Ovary (tissue), 9 donors: Measurements from ENCODE around the gene MCM3AP. TPM values are rescaled to one million over a fixed set of nuclear protein-coding genes. Genes with fewer than 3 reads are reported as not detected.
A peak's percentile ranks its signal among the peaks of the same experiment; 100 is the strongest.

ENCODE experiments used
- DNase-seq, 5 donors: peaks; one replicate each; pipeline ENCODE4 v3.0.0-alpha.2; 2019 to 2020
- H3K27ac ChIP-seq, 2 donors: fragments of 200-600 bp; one replicate each; pipeline versions ENCODE4 v1.5.1 to v1.8.0; 2019 to 2022
- H3K27me3 ChIP-seq: fragments of 200-600 bp; one replicate; pipeline ENCODE4 v1.8.0; 2022
- H3K36me3 ChIP-seq: fragments of 200-600 bp; sonication (generic); one replicate; pipeline ENCODE4 v1.5.1; 2019
- H3K4me1 ChIP-seq: one replicate; pipeline ENCODE4 v1.8.1; 2013; ENCODE audit warnings: mild to moderate bottlenecking, moderate library complexity; ENCODE audit not compliant: insufficient read depth
- H3K4me3 ChIP-seq: fragments of 200-600 bp; sonication (generic); one replicate; pipeline ENCODE4 v1.5.1; 2017
- H3K9me3 ChIP-seq, 2 donors: fragments of 200-600 bp in 1 of 2; sonication (generic) in 1 of 2; one replicate each; pipeline versions ENCODE4 v1.5.1 to v1.8.1; 2013 to 2019; ENCODE audit warnings: mild to moderate bottlenecking in 1 of 2, moderate library complexity in 1 of 2
- EP300 ChIP-seq: sonication (generic); formaldehyde crosslinking; IDR thresholded peaks from one replicate; pipeline ENCODE4 v1.6.1; 2017; ENCODE audit warnings: antibody characterized with exemption
- POLR2A ChIP-seq: fragments of 450-650 bp; IDR thresholded peaks from one replicate; pipeline ENCODE4 v1.6.1; 2017; ENCODE audit warnings: antibody characterized with exemption, mild to moderate bottlenecking, moderate library complexity
- WGBS, 3 donors: extraction: QIAGEN DNeasy Blood & Tissue Kit in 1 of 3; methylation state at CpG; one replicate each; pipeline versions ENCODE4 v1.1.5 to v1.1.7; 2013 to 2017; 5-methylcytosine and 5-hydroxymethylcytosine counted together
- intact Hi-C, 4 donors: fragments of 100-400 bp; cut with DNase I; formaldehyde crosslinking; loops; one replicate each; pipeline versions ENCODE4 v1.11.0 to v1.15.1; 2022 to 2023
- polyA plus RNA-seq, 2 donors: library from polyadenylated mRNA; stranded (reverse); fragments of 200-250 nt in 1 of 2; fragments of 350-450 nt in 1 of 2; fragmentation: Illumina TruSeq in 1 of 2; extraction: RNeasy Lipid Tissue Mini Kit (QIAGEN cat#74804) in 1 of 2; gene quantifications; one replicate each; pipeline ENCODE4 v1.2.3, GENCODE V29; 2013 to 2014
- total RNA-seq, 7 donors: library from RNA; depleted of rRNA in 2 of 7; stranded (reverse); fragments of >200 nt in 2 of 7; fragmentation: NEBNext Ultra II Directional in 3 of 7; extraction: Animal tissue kit (Norgen Biotek cat#: 25700) in 3 of 7; gene quantifications; one replicate each; pipeline versions ENCODE4 v1.1.0 to v1.2.4, GENCODE V29; 2016 to 2023
- TF ChIP-seq, protein P1 (sequence below), 3 donors: fragments of 450-650 bp in 2 of 3; fragments of 200-600 bp in 1 of 3; IDR thresholded peaks; one replicate each; pipeline versions ENCODE4 v1.5.1 to v1.8.0; 2016 to 2022; ENCODE audit warnings: antibody characterized with exemption in 3 of 3, mild to moderate bottlenecking in 1 of 3
- donor health status: DM: no; HTN: no; CAD: no; lungs with moderate emphysema.
- donor health status: DM: no; HTN: no; CAD: no.
- donor health status: Bipolar disorder and iron deficiency.
- donor health status: DM: yes; HTN: yes; CAD: no.
- donor health status: DM: no; HTN: no; CAD: no.
- donor health status: DM: yes; HTN: yes; CAD: no.

Gene MCM3AP
- total and polyA plus RNA-seq, 9 donors, result 35.9 to 89.3 (median 70.3) TPM

DNA sequence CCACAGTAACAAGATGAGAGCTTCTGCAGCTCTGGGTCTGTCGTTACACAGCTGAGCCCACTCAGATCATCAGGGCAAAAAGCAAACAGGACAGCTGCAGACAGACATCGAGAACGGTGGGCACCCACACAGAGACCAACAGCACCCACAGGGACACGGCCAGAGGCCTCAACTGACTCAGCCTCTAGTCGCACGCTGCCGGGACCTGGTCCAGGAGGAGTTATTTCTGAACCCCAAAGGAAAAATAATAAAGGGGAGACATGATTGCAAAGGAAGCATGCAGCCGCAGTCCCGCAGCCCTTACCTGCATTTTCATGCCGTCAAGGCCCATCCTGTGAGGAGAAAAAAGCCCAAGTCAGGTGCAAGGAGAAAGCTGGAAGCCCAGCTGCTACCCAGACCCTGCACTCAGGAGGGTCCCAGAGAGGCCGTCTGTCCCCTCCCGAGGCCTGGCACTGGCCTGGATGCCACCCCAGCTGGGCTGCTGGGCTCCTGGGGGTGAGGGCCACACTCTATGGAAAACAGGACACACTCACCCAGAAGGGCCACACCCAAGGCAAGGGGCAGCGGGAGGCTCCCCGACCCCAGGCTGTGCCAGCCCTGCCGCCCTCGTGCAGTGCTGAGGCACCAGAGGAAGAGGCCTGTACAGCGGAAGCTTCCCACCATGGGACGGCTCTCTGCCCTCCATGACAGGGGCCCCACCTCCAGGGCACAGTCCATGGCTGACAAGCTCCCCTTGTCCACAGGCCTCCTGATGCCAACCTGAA, 72.5 kb downstream of the MCM3AP start:
- no peaks in the 10 kb centered on the region for H3K36me3 ChIP-seq
- no peaks in the 10 kb centered on the region for H3K27me3 ChIP-seq
- TF ChIP-seq EP300, result no peak
- no peaks in the 10 kb centered on the region for H3K4me1 ChIP-seq
- intact Hi-C loops, result no loop called here
- H3K4me3 ChIP-seq, result no peak overlapping the region
- H3K27ac ChIP-seq, result no peak overlapping the region
- H3K9me3 ChIP-seq, result no peaks in the 10 kb centered on the region
- 88 to 93% (median 91%) methylated on average over 16 to 18 of the region's 18 CpGs for WGBS, 3 donors
- DNase-seq, result peak in 3 of 5 donors; percentile 7 to 19 (median 14)

DNA sequence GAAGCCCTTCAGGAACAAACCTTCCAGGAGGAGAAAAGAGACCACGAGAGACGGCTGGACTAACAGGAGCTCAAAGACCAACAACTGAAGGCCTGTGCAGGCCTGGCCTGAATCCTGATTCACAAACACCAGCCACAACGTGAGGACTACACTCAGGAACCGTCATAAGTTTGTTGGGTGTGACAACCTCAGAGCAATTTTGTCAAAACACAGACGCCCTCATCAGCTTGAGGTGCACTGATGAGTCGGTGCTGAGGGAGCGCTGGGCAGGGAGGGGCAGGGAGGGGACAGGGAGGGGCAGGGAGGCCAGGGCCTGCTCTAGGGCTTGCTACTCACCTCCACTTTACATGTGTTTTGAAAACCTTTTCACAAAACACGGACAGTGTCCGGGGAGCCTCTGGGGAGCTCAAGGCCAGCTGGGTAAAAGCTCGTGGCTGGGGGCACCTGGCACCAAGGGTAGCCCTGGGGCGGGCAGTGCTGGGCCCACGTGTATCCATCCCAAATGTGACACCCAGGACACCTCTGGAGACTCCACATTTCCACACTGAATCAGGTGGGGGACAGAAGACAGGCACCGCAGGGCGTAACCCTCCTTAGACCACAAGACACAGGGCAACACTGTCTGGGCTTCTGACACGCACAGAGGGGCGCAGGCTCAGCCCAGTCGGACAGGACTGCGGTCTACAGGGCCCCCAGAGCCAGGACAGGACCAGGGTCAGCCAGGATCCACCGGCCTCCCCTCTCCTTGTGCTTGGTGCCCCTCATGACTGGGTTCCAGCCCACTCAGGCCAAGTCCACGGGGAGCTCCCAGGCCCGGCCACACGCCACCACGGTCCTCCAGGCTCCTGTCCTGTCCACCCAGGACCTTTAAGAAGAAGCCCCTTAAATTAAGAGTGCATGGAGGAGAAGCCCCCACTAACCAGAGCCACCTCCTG, 73.4 kb downstream of the MCM3AP start:
- Histone ChIP-seq H3K36me3 (no peaks in the 10 kb centered on the region), H3K4me1 (no peaks in the 10 kb centered on the region), H3K4me3 (no peak overlapping the region), H3K27ac (no peak overlapping the region), H3K9me3 (no peaks in the 10 kb centered on the region), H3K27me3 (no peaks in the 10 kb centered on the region)
- DNase-seq, result peak in 1 of 5 donors; percentile 28
- no peak for TF ChIP-seq POLR2A
- 83 to 86% (median 85%) methylated on average over 23 of the region's 23 CpGs for WGBS, 3 donors
- intact Hi-C loops, result no loop called here

DNA sequence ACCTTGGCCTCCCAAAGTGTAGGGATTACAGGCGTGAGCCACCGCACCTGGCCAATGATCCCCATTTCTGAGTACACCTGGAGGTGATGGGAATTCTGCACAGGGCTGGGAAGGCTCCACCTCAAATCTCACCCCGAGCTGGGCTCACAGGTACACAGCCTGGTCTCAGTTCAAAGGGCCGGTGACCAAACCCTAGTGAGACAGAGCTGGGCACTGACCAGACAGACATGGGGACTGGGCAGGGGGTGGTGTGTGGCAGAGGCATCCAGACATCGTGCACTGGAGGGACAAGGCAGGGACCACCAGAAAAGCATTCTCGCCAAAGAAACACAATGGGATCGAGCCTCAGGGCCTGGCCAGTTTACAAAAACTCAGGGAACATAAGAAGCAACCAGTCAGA, 74.0 kb downstream of the MCM3AP start:
- H3K27ac ChIP-seq, result no peak overlapping the region
- intact Hi-C loops, result no loop called here
- H3K4me1 ChIP-seq, result no peaks in the 10 kb centered on the region
- H3K9me3 ChIP-seq, result no peaks in the 10 kb centered on the region
- H3K4me3 ChIP-seq, result no peak overlapping the region
- peak in 2 of 5 donors; percentile 13 to 17 for DNase-seq
- TF ChIP-seq POLR2A, result no peak
- H3K27me3 ChIP-seq, result no peaks in the 10 kb centered on the region
- H3K36me3 ChIP-seq, result no peaks in the 10 kb centered on the region
- 91 to 95% (median 93%) methylated on average over 7 of the region's 7 CpGs for WGBS, 3 donors

DNA sequence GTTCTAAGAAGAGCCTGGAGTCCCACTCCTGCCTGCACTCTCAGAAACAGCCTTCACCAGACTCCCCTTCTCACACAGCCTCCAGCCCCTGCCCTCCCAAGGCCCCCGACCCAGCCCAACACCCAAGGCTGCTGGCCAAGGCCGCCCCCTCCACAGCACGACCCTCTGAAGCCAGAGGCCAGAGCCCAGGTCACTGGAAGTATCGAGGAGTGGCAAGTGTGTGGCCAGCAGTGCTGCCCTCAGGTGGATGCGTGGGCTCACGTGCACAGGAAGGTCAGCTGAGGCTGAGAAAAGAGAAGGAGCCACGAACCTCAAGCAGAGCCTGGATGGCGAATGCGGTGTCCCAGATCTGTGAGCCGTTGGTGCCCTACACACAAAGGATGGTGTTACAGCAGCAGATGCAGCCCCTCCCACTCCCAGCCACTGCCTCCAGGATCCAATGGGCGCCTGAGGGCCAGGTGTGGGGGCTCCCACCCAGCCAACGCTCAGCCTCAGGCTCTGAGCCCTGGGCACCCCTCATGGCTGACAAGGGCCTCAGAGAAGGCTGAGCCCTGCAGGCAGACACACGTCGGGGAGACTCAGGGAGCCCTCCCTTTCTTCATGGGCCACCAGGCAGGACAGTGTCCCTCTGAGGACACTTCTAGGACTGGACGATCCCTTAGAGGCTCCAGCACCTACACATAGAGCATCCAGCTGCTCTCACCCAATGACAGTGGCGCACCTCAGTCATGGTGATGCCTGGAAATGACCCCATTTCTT, 74.9 kb downstream of the MCM3AP start:
- 82 to 85% (median 82%) methylated on average over 16 of the region's 16 CpGs for WGBS, 3 donors
- no peak overlapping the region for H3K27ac ChIP-seq
- H3K4me1 ChIP-seq, result no peaks in the 10 kb centered on the region
- TF ChIP-seq POLR2A (no peak), EP300 (no peak)
- TF ChIP-seq, protein P1, sequence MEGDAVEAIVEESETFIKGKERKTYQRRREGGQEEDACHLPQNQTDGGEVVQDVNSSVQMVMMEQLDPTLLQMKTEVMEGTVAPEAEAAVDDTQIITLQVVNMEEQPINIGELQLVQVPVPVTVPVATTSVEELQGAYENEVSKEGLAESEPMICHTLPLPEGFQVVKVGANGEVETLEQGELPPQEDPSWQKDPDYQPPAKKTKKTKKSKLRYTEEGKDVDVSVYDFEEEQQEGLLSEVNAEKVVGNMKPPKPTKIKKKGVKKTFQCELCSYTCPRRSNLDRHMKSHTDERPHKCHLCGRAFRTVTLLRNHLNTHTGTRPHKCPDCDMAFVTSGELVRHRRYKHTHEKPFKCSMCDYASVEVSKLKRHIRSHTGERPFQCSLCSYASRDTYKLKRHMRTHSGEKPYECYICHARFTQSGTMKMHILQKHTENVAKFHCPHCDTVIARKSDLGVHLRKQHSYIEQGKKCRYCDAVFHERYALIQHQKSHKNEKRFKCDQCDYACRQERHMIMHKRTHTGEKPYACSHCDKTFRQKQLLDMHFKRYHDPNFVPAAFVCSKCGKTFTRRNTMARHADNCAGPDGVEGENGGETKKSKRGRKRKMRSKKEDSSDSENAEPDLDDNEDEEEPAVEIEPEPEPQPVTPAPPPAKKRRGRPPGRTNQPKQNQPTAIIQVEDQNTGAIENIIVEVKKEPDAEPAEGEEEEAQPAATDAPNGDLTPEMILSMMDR (IDR thresholded peaks at IDR 0.05), result no peak
- H3K36me3 ChIP-seq, result no peaks in the 10 kb centered on the region
- intact Hi-C loops, result no loop called here
- no peak overlapping the region for H3K4me3 ChIP-seq
- peak in 2 of 5 donors; percentile 15 to 25 for DNase-seq
- no peaks in the 10 kb centered on the region for H3K9me3 ChIP-seq
- H3K27me3 ChIP-seq, result no peaks in the 10 kb centered on the region

DNA sequence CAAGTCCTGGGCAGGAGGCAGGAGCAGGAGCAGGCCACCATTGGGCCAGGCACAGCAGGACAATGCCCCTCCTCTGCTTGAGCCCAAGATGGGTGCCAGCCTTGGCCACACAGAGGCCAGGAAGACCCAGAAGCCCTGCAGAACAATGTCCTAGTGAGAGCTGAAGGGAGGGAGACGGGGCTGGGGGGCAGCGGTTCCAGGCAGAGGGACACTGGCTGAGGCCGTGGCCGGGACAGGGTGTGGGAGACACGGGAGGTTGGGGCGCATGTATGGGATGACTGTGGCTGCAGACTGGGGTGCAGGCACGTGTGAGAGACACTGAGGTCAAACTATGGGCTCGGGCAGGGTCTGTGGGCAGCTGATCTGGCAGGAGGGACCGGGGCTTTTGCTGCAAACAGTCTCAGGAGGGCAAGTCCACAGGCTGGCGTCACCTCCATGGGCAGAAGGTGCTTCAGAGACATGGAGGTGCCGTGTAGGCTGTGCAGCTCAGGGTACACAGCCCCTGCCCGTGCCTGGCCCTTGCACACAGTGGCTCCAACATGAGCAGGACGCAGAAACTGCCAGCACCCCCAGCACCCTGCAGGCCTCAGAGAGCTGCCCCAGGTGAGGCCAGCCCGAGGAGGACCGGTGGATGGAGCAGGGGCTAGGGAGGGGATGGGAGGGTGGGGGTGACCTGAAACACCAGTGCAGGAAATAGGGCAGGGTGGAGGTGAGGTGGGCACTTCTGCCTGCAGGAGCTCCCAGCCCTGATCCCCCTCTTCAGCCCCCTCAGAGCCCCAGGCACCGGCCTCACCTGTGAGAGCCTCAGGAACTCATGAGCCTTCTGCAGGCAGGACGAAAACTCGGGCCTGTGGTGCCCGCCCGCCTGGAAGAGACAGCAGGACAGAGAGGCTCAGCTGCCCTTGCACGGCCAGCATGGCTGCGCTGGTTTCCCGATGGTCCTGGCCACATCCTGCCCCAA, 76.4 kb downstream of the MCM3AP start:
- intact Hi-C loops, result no loop called here
- no peak overlapping the region for H3K4me3 ChIP-seq
- TF ChIP-seq, protein P1 (IDR thresholded peaks at IDR 0.05), result no peak
- TF ChIP-seq POLR2A (no peak), EP300 (no peak)
- H3K36me3 ChIP-seq, result no peaks in the 10 kb centered on the region
- H3K9me3 ChIP-seq, result no peaks in the 10 kb centered on the region
- DNase-seq, result peak in 2 of 5 donors; percentile 13 to 28
- no peak overlapping the region for H3K27ac ChIP-seq
- no peaks in the 10 kb centered on the region for H3K4me1 ChIP-seq
- no peaks in the 10 kb centered on the region for H3K27me3 ChIP-seq
- WGBS, 3 donors, result 89 to 91% (median 91%) methylated on average over 23 of the region's 23 CpGs
